Activated CD4-positive, alpha-beta T cell treated with anti-CD3 and anti-CD28 coated beads, Interleukin-2, Interleukin-6, amounts not matched to agents 100 ng/mL and 50 ng/mL, durations not matched to agents 16 hours and 8 hours (primary cell): ENCODE results near the gene SSR1.
"Not testable (repeated sequence)": the region's sequence is repeated elsewhere in the genome, so short reads cannot be mapped to it uniquely, and the experiment has no call there.

Source experiments
- DNase-seq: peaks from one replicate; pipeline ENCODE4 v3.0.0-alpha.2; 2020

The SSR1 gene

GRCh38 chr6:7312616-7313504, at the start of gene SSR1:
Gene SSR1, minus strand, starts transcription at chr6:7313199. Its CDS starts 79 bp downstream, at chr6:7313120.
- DNase-seq: peak; percentile 98

GRCh38 chr6:7351916-7352315, 38.9 kb upstream of the SSR1 start:
- DNase-seq: not testable (repeated sequence)

- not testable (repeated sequence) for DNase-seq
These were observed 37.6 kb upstream of the SSR1 start for GRCh38 chr6:7350591-7350990.

- not testable (repeated sequence) for DNase-seq
These were observed 34.6 kb upstream of the SSR1 start for GRCh38 chr6:7347551-7347997.

- DNase-seq: not testable (repeated sequence)
These were observed 31.9 kb upstream of the SSR1 start for GRCh38 chr6:7344773-7345450.

- no peak for DNase-seq
These were observed 30.8 kb upstream of the SSR1 start for GRCh38 chr6:7343546-7344475.

GRCh38 chr6:7341989-7342742, 29.2 kb upstream of the SSR1 start:
- DNase-seq: no peak

GRCh38 chr6:7341271-7341670, 28.3 kb upstream of the SSR1 start:
- no peak for DNase-seq

GRCh38 chr6:7339007-7339732, 26.2 kb upstream of the SSR1 start:
- not testable (repeated sequence) for DNase-seq

GRCh38 chr6:7338031-7338430, 25.0 kb upstream of the SSR1 start:
- no peak for DNase-seq

GRCh38 chr6:7335519-7335918, 22.5 kb upstream of the SSR1 start:
- DNase-seq: no peak

- no peak for DNase-seq
These were observed 21.7 kb upstream of the SSR1 start for GRCh38 chr6:7334685-7335084.

- DNase-seq: no peak
These were observed 19.2 kb upstream of the SSR1 start for GRCh38 chr6:7332090-7332745.

GRCh38 chr6:7331452-7331851, 18.5 kb upstream of the SSR1 start:
- no peak for DNase-seq

GRCh38 chr6:7328243-7328642, 15.2 kb upstream of the SSR1 start:
- DNase-seq: peak; percentile 28

GRCh38 chr6:7325750-7326149, 12.8 kb upstream of the SSR1 start:
- no peak for DNase-seq

- no peak for DNase-seq
These were observed 11.5 kb upstream of the SSR1 start for GRCh38 chr6:7324520-7324919.

- no peak for DNase-seq
These were observed 10.1 kb upstream of the SSR1 start for GRCh38 chr6:7323074-7323473.

GRCh38 chr6:7321866-7322265, 8.9 kb upstream of the SSR1 start:
- not testable (repeated sequence) for DNase-seq

GRCh38 chr6:7319406-7319805, 6.4 kb upstream of the SSR1 start:
- not testable (repeated sequence) for DNase-seq

- no peak for DNase-seq
These were observed 4.5 kb upstream of the SSR1 start for GRCh38 chr6:7317538-7317937.
